HG02588 (cell line): ENCODE results near the gene SYPL2.

ENCODE experiments used
- ATAC-seq: cut with Tn5 transposase; IDR thresholded peaks from one replicate; pipeline ENCODE4 v1.9.1; 2021; ENCODE audit warnings: mild to moderate bottlenecking, moderate library complexity; ENCODE audit not compliant: unreplicated experiment

SYPL2 gene

GRCh38 chr1:109513110-109513710 lies 46.9 kb downstream of the SYPL2 start:
- ATAC-seq: no peak

GRCh38 chr1:109514846-109515245 lies 48.5 kb downstream of the SYPL2 start:
- no peak for ATAC-seq

- ATAC-seq: no peak
Measured at GRCh38 chr1:109516872-109517271, 50.5 kb downstream of the SYPL2 start.

- ATAC-seq: no peak
Measured at GRCh38 chr1:109517337-109517736, 51.0 kb downstream of the SYPL2 start.

GRCh38 chr1:109521002-109521951 lies 54.9 kb downstream of the SYPL2 start:
- ATAC-seq: no peak

GRCh38 chr1:109522026-109522425 lies 55.7 kb downstream of the SYPL2 start:
- no peak for ATAC-seq

GRCh38 chr1:109523706-109524105 lies 57.4 kb downstream of the SYPL2 start:
- no peak for ATAC-seq

- ATAC-seq: peak; percentile 72
Measured at GRCh38 chr1:109527098-109527811, 60.9 kb downstream of the SYPL2 start.

GRCh38 chr1:109527846-109528695 lies 61.7 kb downstream of the SYPL2 start:
- ATAC-seq: no peak

GRCh38 chr1:109528712-109529111 lies 62.4 kb downstream of the SYPL2 start:
- ATAC-seq: no peak

- no peak for ATAC-seq
Measured at GRCh38 chr1:109529881-109530456, 63.6 kb downstream of the SYPL2 start.

- ATAC-seq: no peak
Measured at GRCh38 chr1:109530457-109531087, 64.2 kb downstream of the SYPL2 start.

GRCh38 chr1:109531380-109531779 lies 65.0 kb downstream of the SYPL2 start:
- ATAC-seq: no peak
